Lower lobe of right lung (tissue), 2 donors: ENCODE results near the gene GOLGA6L7. TPM values are rescaled to one million over a fixed set of nuclear protein-coding genes. Genes with fewer than 3 reads are reported as not detected.
"Not testable (repeated sequence)": the region's sequence is repeated elsewhere in the genome, so short reads cannot be mapped to it uniquely, and the experiment has no call there.

Source experiments
- ATAC-seq, 2 donors: fragments of 200-7000 bp; cut with Tn5 transposase; one replicate each; pipeline ENCODE4 v1.9.1; 2020 to 2022; ENCODE audit warnings: mild to moderate bottlenecking in 2 of 2, moderate library complexity in 2 of 2
- DNase-seq: peaks from one replicate; pipeline ENCODE4 v3.0.0-alpha.2; 2020
- H3K27ac ChIP-seq: fragments of 200-600 bp; one replicate; pipeline ENCODE4 v1.8.0; 2022
- H3K27me3 ChIP-seq: fragments of 200-600 bp; one replicate; pipeline ENCODE4 v1.8.0; 2022; ENCODE audit warnings: low read depth
- H3K36me3 ChIP-seq: fragments of 200-600 bp; one replicate; pipeline ENCODE4 v1.8.0; 2022; ENCODE audit warnings: mild to moderate bottlenecking
- H3K4me1 ChIP-seq: fragments of 200-600 bp; one replicate; pipeline ENCODE4 v1.8.0; 2022
- H3K4me3 ChIP-seq: fragments of 200-600 bp; one replicate; pipeline ENCODE4 v1.8.0; 2022; ENCODE audit warnings: mild to moderate bottlenecking
- H3K9me3 ChIP-seq: fragments of 200-600 bp; one replicate; pipeline ENCODE4 v1.8.0; 2022
- CTCF ChIP-seq: fragments of 200-600 bp; IDR thresholded peaks from one replicate; pipeline ENCODE4 v1.8.0; 2022; ENCODE audit warnings: antibody characterized with exemption, mild to moderate bottlenecking
- intact Hi-C: fragments of 100-400 bp; cut with DNase I; formaldehyde crosslinking; loops from one replicate; pipeline ENCODE4 v1.11.0; 2022
- total RNA-seq: library from RNA; stranded (reverse); fragmentation: NEBNext Ultra II Directional; extraction: Animal tissue kit (Norgen Biotek cat#: 25700); gene quantifications from one replicate; pipeline ENCODE4 v1.2.1, GENCODE V29; 2021
- donor health status: DM: no; HTN: yes; CAD: no; lungs with severe emphysema.

The GOLGA6L7 gene
- total RNA-seq, 1 donor from 2014 or later = not detected

DNA sequence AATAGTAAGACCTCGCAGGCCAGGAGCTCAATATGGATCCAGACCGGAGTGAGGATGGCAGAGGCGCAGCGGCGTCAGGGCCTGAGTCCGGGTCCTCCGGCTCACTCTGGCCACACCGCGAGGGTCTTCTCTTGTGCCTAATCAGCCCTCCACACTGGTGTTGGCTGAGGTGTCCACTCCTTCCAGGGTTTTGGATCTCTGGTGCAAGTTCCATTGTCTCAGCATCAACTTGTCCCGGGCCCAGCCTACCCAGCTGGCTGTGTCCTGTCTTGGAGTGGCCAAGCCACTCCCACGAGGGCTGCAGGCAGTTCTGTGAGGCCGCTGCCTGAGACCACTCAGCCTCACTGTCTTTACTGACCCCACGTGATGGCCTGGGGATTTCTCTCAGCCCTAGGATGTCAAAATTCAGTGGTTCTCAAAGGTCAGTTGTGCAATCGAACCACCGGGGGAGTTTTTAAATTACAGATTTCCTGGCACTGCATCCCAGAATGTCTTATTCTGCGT, 12.6 kb upstream of the GOLGA6L7 start:
- peak; percentile 75 to 87 for ATAC-seq
- H3K27me3 ChIP-seq = no peaks in the 10 kb centered on the region
- intact Hi-C loops = no loop called here
- no peak overlapping the region for H3K4me3 ChIP-seq
- no peak for TF ChIP-seq CTCF
- no peak overlapping the region for H3K27ac ChIP-seq
- no peaks in the 10 kb centered on the region for H3K9me3 ChIP-seq
- H3K36me3 ChIP-seq = no peaks in the 10 kb centered on the region
- no peaks in the 10 kb centered on the region for H3K4me1 ChIP-seq
- DNase-seq = no peak

DNA sequence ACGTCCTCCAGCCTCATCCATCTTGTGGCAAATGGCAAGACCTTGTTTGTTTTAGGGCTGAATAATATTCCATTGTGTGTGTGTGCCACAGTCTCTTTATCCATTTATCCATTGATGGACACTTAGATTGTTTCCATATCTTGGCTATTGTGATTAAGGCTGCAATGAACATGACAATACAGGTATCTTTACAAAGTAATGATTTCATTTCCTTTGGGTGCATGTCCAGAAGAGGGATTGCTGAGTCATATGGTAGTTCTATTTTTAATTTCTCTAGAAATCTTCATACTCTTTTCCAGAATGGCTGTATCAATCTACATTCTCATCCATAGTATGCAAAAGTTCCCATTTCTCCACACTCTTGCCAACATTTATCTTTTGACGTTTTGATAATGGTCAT, 6.1 kb upstream of the GOLGA6L7 start:
- DNase-seq, H3K4me1 ChIP-seq, H3K4me3 ChIP-seq, H3K27me3 ChIP-seq, H3K36me3 ChIP-seq, H3K9me3 ChIP-seq, ATAC-seq, H3K27ac ChIP-seq, intact Hi-C loops: not testable (repeated sequence)

DNA sequence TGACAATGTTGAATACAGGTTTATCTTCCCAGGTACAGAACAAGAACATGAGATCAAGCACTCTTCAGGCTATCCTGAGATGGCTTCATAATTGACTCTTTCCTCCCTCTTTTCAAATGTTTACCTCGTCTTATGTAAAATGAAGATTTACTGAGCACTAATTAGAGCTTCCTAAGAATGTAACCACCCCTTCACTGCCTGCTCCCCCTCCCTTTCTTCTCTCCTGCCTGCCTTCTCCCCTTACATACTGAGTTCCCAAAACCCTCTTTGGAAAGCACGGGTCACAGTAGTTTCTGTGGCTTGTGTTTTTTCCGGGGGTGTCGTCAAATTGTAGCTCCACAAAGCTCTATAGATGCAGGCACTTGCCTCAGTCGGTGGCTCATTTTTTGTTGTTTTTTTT, 5.2 kb upstream of the GOLGA6L7 start:
- H3K4me1 ChIP-seq, H3K4me3 ChIP-seq, H3K27ac ChIP-seq, H3K9me3 ChIP-seq, intact Hi-C loops, ATAC-seq, DNase-seq, H3K27me3 ChIP-seq, H3K36me3 ChIP-seq: not testable (repeated sequence)

DNA sequence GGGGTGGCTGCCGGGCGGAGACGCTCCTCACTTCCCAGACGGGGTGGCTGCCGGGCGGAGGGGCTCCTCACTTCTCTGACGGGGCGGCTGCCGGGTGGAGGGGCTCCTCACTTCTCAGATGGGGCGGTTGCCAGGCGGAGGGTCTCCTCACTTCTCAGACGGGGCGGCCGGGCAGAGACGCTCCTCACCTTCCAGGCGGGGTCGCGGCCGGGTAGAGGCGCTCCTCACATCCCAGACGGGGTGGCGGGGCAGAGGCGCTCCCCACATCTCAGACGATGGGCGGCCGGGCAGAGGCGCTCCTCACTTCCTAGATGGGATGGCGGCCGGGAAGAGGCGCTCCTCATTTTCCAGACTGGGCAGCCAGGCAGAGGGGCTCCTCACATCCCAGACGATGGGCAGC, 1.3 kb upstream of the GOLGA6L7 start:
- intact Hi-C loops, H3K9me3 ChIP-seq: not testable (repeated sequence)

GRCh38 chr15:28849271-28849670, 827 bp upstream of the GOLGA6L7 start:
- H3K9me3 ChIP-seq, H3K27me3 ChIP-seq, H3K4me3 ChIP-seq, DNase-seq, H3K4me1 ChIP-seq, ATAC-seq, H3K36me3 ChIP-seq, intact Hi-C loops, H3K27ac ChIP-seq: not testable (repeated sequence)

More for the DNA sequence above, 1.3 kb upstream of the GOLGA6L7 start:
- H3K36me3 ChIP-seq, H3K4me3 ChIP-seq, H3K4me1 ChIP-seq, H3K27me3 ChIP-seq, ATAC-seq, DNase-seq, H3K27ac ChIP-seq: not testable (repeated sequence)

- H3K36me3 ChIP-seq, H3K27me3 ChIP-seq, DNase-seq, H3K27ac ChIP-seq, H3K4me1 ChIP-seq, H3K9me3 ChIP-seq, H3K4me3 ChIP-seq, intact Hi-C loops: not testable (repeated sequence)
- peak in 1 of 2 donors; percentile 61 for ATAC-seq
Measured at GRCh38 chr15:28847959-28848358, 485 bp downstream of the GOLGA6L7 start.

DNA sequence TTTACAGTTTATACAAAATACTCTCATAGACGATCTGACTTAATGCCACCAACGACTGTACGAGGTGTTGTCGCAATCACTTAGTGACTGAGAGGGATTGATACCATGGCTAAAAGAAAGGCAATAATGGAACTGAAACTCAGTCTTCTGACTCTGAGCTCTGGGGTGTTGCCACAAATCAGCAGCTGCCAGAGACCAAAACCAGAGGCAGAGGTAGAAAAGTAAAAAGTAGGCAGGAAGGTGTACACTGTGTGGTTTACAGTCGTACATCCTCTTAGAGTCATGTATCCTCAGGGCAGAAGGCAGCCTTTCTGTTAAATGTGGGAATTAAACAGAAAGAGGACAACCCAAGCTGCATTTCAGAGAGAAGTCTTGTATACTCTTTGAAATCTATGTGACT, 1.2 kb downstream of the GOLGA6L7 start:
- H3K27ac ChIP-seq, H3K4me1 ChIP-seq, DNase-seq, H3K4me3 ChIP-seq, ATAC-seq, H3K9me3 ChIP-seq, H3K36me3 ChIP-seq, H3K27me3 ChIP-seq, intact Hi-C loops: not testable (repeated sequence)

GRCh38 chr15:28844147-28844546, 4.3 kb downstream of the GOLGA6L7 start:
- H3K27me3 ChIP-seq, DNase-seq, H3K9me3 ChIP-seq, H3K4me3 ChIP-seq, H3K36me3 ChIP-seq, ATAC-seq, H3K4me1 ChIP-seq, intact Hi-C loops, H3K27ac ChIP-seq: not testable (repeated sequence)

DNA sequence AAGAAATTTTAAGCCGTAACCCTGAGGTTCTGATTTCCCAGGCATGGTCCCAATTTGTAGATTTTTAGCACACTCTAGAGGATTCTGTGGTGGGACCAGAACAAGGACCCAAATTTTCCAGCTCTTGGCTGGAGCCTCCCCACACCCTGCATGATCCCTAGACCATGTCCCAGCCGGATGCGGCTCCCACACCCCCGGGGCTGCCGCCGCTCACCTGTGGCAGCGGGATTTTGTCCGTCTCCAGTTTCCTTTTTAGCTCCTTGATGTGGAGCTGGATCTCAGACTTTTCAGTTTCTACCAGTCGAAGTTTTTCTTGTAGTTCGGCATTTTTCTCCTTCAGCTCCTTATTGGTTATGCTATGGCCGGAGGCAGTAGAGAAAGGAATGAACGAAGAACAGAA, 4.9 kb downstream of the GOLGA6L7 start:
- H3K4me1 ChIP-seq, H3K9me3 ChIP-seq, intact Hi-C loops, H3K4me3 ChIP-seq, H3K27ac ChIP-seq, H3K36me3 ChIP-seq, DNase-seq, ATAC-seq, H3K27me3 ChIP-seq: not testable (repeated sequence)

- H3K4me3 ChIP-seq, ATAC-seq, H3K27me3 ChIP-seq, H3K9me3 ChIP-seq, intact Hi-C loops, H3K27ac ChIP-seq, H3K36me3 ChIP-seq, H3K4me1 ChIP-seq, DNase-seq: not testable (repeated sequence)
Measured at GRCh38 chr15:28842210-28842609, 6.2 kb downstream of the GOLGA6L7 start.

DNA sequence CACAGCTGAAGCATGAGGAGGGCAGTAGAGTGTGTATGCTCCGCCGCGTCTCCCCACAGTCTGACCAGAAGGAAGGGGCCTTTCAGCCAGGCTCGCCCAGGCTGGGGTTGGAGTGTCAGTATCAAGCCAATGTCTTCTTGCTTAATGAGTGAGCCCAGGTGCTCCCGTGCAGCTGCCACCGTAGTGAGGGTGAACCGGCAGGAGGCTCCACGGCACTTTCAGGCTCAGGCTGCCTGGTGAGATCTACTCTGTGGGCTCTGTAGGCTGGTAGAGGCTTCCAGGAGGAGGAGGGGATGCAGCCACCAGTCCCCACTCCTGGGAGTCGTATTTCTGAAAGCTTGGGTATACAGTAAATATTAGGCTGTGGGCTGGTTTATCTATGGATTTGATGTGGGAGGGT, 8.2 kb downstream of the GOLGA6L7 start:
- DNase-seq, ATAC-seq, H3K9me3 ChIP-seq, H3K27me3 ChIP-seq, H3K27ac ChIP-seq, H3K36me3 ChIP-seq, intact Hi-C loops, H3K4me1 ChIP-seq, H3K4me3 ChIP-seq: not testable (repeated sequence)

GRCh38 chr15:28834957-28835585, 13.4 kb downstream of the GOLGA6L7 start:
- DNase-seq, H3K27ac ChIP-seq, H3K4me3 ChIP-seq, H3K36me3 ChIP-seq, intact Hi-C loops, H3K27me3 ChIP-seq, H3K9me3 ChIP-seq, ATAC-seq, H3K4me1 ChIP-seq: not testable (repeated sequence)

GRCh38 chr15:28831897-28832587, 16.4 kb downstream of the GOLGA6L7 start:
- intact Hi-C loops, H3K36me3 ChIP-seq, H3K4me1 ChIP-seq, H3K27ac ChIP-seq, H3K27me3 ChIP-seq, H3K9me3 ChIP-seq: not testable (repeated sequence)
- ATAC-seq (peak; percentile 79 to 86), DNase-seq (peak; percentile 66)
- peak overlapping the region; percentile 39 for H3K4me3 ChIP-seq
